PC-9 (cell line): ENCODE results near the gene FUCA2.

Source experiments
- EZH2 ChIP-seq: fragments of 200-600 bp; sonication (generic); IDR thresholded peaks from 2 replicates; pipeline ENCODE4 v1.8.0; 2017; ENCODE audit warnings: antibody characterized with exemption, low read depth
- TF ChIP-seq, protein P1 (sequence below): fragments of 200-600 bp; sonication (generic); conservative IDR thresholded peaks from 2 replicates; pipeline ENCODE4 v1.6.1; 2017; ENCODE audit warnings: mixed run types, antibody characterized with exemption, mild to moderate bottlenecking, moderate library complexity

DNA sequence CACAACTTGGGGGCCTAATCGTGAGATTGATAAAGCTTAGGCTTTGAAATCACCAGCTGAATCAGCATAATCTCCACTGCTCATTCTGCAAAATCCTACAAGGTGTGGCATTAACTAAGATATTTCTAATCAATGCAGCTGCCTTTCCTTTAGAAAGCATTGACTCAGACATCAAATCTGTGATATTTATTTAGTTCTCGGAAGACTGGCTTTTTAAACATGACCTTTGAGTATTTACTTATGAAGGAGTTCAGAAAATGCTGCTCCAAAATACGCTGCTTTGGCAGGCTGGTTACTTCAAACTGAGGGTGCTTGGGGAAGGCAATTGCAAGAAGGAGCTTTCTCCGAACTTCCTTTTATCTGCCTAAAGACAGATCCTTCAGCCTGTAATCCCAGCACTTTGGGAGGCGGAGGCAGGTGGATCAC, 23.7 kb upstream of the FUCA2 start:
- TF ChIP-seq, protein P1, sequence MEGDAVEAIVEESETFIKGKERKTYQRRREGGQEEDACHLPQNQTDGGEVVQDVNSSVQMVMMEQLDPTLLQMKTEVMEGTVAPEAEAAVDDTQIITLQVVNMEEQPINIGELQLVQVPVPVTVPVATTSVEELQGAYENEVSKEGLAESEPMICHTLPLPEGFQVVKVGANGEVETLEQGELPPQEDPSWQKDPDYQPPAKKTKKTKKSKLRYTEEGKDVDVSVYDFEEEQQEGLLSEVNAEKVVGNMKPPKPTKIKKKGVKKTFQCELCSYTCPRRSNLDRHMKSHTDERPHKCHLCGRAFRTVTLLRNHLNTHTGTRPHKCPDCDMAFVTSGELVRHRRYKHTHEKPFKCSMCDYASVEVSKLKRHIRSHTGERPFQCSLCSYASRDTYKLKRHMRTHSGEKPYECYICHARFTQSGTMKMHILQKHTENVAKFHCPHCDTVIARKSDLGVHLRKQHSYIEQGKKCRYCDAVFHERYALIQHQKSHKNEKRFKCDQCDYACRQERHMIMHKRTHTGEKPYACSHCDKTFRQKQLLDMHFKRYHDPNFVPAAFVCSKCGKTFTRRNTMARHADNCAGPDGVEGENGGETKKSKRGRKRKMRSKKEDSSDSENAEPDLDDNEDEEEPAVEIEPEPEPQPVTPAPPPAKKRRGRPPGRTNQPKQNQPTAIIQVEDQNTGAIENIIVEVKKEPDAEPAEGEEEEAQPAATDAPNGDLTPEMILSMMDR = no peak
- no peak for TF ChIP-seq EZH2
